ENCODE measurements around the gene ZNF83. TPM values are rescaled to one million over a fixed set of nuclear protein-coding genes. Genes with fewer than 3 reads are reported as not detected.
A peak's percentile ranks its signal among the peaks of the same experiment; 100 is the strongest.
"Not testable (repeated sequence)": the region's sequence is repeated elsewhere in the genome, so short reads cannot be mapped to it uniquely, and the experiment has no call there.

The ZNF83 gene
- total RNA-seq: 1 to 10 TPM; 2.8 to 8.0 (median 4.0) TPM

DNA sequence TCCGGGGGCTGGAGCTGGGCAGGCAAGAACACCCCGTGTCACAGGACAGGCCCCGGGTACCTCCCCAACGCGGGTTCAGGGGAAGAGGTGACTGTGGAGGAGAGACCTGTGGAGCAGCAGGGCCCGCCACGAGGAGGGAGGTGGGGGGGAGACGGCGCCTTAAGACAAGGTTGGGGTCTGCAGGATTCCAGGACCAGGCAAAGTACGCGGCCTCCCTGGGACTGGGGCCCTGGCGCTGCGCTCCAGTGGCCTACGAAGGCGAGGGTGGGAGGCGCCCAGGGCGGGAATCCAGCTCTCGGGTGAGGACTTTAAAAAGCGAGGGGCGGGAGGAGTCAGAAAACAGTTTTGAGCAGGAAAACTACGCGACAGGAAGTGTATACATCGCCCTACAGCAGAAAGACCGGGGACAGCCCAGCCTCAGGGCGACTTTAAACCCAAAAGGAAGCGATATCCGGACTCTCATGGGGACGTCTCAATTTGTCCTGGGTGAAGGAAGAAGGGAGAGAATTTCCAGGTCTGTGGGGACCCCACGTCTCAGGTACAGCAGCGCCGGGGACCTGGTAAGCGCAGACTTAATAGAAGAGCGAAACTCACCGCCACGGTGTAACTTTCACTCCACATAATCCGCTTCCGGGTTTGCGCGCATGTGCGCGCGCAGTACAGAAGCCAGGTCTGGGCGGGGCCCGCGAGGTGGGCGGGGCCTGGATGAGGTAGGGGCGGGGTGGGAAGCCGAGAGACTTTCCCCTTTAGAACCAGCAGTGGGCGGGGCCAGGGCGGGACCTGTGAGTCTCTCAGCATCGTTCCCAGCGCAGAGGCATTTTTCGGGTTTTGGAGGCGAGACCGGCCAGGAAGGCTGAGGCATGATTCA is at the start of gene ZNF83:
Gene ZNF83, minus strand, starts transcription at position 638 of the 868 bp plus-strand sequence.
- H3K9me3 ChIP-seq: no peaks in the 10 kb centered on the region
- H3K27ac ChIP-seq: peak within 1 kb of the TSS; percentile 61 to 77 (median 67)
- no peaks in the 10 kb centered on the region for H3K36me3 ChIP-seq
- intact Hi-C loops (cut with DNase I; ENCODE audit: low total_unique reads): loop anchor here (2.0 kb wide), 2 partner anchors 37 to 53 kb away; no protein-coding TSS in a partner anchor
- H3K4me3 ChIP-seq: peak within 1 kb of the TSS; percentile 62 to 74 (median 72)
- TF ChIP-seq, protein P1, sequence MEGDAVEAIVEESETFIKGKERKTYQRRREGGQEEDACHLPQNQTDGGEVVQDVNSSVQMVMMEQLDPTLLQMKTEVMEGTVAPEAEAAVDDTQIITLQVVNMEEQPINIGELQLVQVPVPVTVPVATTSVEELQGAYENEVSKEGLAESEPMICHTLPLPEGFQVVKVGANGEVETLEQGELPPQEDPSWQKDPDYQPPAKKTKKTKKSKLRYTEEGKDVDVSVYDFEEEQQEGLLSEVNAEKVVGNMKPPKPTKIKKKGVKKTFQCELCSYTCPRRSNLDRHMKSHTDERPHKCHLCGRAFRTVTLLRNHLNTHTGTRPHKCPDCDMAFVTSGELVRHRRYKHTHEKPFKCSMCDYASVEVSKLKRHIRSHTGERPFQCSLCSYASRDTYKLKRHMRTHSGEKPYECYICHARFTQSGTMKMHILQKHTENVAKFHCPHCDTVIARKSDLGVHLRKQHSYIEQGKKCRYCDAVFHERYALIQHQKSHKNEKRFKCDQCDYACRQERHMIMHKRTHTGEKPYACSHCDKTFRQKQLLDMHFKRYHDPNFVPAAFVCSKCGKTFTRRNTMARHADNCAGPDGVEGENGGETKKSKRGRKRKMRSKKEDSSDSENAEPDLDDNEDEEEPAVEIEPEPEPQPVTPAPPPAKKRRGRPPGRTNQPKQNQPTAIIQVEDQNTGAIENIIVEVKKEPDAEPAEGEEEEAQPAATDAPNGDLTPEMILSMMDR (IDR thresholded peaks at IDR 0.05 in 4 of 5, conservative IDR thresholded peaks at IDR 0.05 in 1 of 5): no peak
- TF ChIP-seq POLR2A (IDR thresholded peaks at IDR 0.05): peak in 1 of 2 donors; percentile 13
- ATAC-seq: peak; percentile 90 to 95
- in situ Hi-C loops (cut with MboI; ENCODE audit: low sequenced_read_pairs in 4 of 4): no loop called here
- H3K4me1 ChIP-seq: peaks cover 0 to 11% of the 10 kb centered on the region in 2 donors
- DNase-seq: peak; percentile 80 to 82
- peaks cover 0 to 6% (median 4%) of the 10 kb centered on the region in 3 donors for H3K27me3 ChIP-seq

DNA sequence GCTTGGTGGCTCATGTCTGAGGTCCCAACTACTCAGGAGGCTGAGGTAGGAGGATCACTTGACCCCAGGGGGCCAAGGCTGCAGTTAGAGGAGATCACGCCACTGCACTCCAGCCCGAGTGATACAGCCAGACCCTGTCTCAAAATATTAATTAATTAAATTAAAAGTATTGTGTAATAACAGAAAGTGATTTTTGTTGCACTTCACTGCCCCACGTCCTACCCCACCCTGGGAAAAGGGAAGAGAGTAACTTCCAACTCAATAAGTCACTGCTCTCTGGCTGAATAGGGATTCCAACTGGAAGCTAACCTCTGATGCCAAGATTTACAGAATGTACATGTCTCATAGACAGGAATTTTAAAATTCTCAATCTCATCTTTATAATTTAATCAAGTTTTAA is 49.5 kb upstream of the ZNF83 start:
- Histone ChIP-seq H3K36me3 (no peaks in the 10 kb centered on the region), H3K4me1 (peaks cover 3 to 8% of the 10 kb centered on the region in 2 donors), H3K9me3 (no peaks in the 10 kb centered on the region), H3K27me3 (peaks cover 0 to 6% (median 3%) of the 10 kb centered on the region in 3 donors), H3K27ac (no peak overlapping the region), H3K4me3 (no peak overlapping the region)
- TF ChIP-seq, protein P1 (IDR thresholded peaks at IDR 0.05 in 4 of 5, conservative IDR thresholded peaks at IDR 0.05 in 1 of 5): no peak
- no peak for TF ChIP-seq POLR2A (IDR thresholded peaks at IDR 0.05)
- in situ Hi-C loops (cut with MboI; ENCODE audit: low sequenced_read_pairs in 4 of 4): no loop called here
- intact Hi-C loops (cut with DNase I; ENCODE audit: low total_unique reads): no loop called here
- ATAC-seq (no peak), DNase-seq (no peak)

DNA sequence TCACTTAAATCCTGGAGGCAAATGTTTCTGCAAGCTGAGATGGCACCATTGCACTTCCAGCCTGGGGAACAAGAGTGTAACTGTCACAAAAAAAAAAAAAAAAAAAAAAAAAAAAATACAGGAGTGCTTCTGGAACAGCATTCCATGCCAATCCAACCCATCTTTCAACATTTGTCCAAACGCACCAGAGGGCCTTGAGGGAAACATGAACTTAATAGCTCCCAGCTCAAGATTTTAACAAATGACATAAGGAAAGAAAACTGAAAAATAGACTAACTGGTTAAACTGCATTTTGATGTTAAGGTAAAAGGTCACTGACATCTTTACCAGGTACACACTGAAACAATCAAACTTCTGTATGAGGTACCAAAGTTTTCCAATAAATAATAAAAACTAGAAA is 47.7 kb upstream of the ZNF83 start:
- ATAC-seq: no peak
- Histone ChIP-seq H3K27ac (no peak overlapping the region), H3K27me3 (peaks cover 0 to 6% (median 3%) of the 10 kb centered on the region in 3 donors), H3K9me3 (no peaks in the 10 kb centered on the region), H3K4me1 (peaks cover 0 to under 1% of the 10 kb centered on the region in 2 donors), H3K36me3 (no peaks in the 10 kb centered on the region), H3K4me3 (no peak overlapping the region)
- in situ Hi-C loops (cut with MboI; ENCODE audit: low sequenced_read_pairs in 4 of 4) (no loop called here), intact Hi-C loops (cut with DNase I; ENCODE audit: low total_unique reads) (no loop called here)
- DNase-seq: no peak
- TF ChIP-seq, protein P1 (IDR thresholded peaks at IDR 0.05 in 4 of 5, conservative IDR thresholded peaks at IDR 0.05 in 1 of 5): no peak
- no peak for TF ChIP-seq POLR2A (IDR thresholded peaks at IDR 0.05)

DNA sequence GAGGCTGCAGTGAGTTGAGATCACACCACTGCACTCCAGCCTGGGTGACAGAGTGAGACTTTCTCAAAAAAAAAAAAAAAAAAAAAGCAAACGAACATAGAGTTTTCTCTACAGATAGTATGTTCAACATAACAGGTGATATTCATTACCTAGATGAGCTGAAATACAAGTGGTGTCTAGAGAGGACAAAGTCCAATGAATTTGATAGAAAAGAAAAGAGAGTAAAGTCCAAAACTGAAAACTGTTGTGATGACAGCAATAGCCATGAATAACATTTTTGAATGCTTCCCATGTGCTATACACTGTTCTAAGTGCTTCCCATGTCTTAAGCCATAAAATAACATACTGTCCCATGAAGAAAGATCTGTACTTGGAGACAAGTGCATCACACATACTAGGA is 43.1 kb upstream of the ZNF83 start:
- not testable (repeated sequence) for H3K36me3 ChIP-seq

DNA sequence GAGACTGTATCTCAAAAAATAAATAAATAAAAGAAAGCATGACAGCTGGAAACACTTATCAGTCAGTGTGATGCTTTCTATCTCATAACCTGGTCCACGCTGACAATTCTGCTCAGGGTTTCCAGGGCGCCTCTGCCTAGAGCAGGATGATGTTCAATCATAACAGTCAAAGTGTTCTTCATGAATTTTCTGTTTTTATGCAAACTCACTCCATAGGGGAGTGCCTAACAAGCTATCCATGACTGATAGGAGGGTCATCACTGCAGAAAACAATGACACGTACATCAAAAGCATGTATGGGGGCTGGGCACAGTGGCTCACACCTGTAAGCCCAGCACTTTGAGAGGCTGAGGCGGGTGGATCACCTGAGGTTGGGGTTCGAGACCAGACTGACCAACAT is 41.4 kb upstream of the ZNF83 start:
- intact Hi-C loops (cut with DNase I; ENCODE audit: low total_unique reads): no loop called here
- in situ Hi-C loops (cut with MboI; ENCODE audit: low sequenced_read_pairs in 4 of 4): no loop called here
- Histone ChIP-seq H3K9me3 (no peaks in the 10 kb centered on the region), H3K27ac (no peak overlapping the region), H3K4me3 (no peak overlapping the region), H3K27me3 (no peaks in the 10 kb centered on the region), H3K36me3 (no peaks in the 10 kb centered on the region), H3K4me1 (no peaks in the 10 kb centered on the region)
- ATAC-seq (no peak), DNase-seq (no peak)
- TF ChIP-seq, protein P1 (IDR thresholded peaks at IDR 0.05 in 4 of 5, conservative IDR thresholded peaks at IDR 0.05 in 1 of 5): no peak
- no peak for TF ChIP-seq POLR2A (IDR thresholded peaks at IDR 0.05)

More for the DNA sequence above, 43.1 kb upstream of the ZNF83 start:
- DNase-seq; ATAC-seq; H3K4me3 ChIP-seq; intact Hi-C loops (cut with DNase I; ENCODE audit: low total_unique reads); H3K27me3 ChIP-seq; H3K4me1 ChIP-seq; in situ Hi-C loops (cut with MboI; ENCODE audit: low sequenced_read_pairs in 4 of 4); H3K9me3 ChIP-seq; H3K27ac ChIP-seq: not testable (repeated sequence)

DNA sequence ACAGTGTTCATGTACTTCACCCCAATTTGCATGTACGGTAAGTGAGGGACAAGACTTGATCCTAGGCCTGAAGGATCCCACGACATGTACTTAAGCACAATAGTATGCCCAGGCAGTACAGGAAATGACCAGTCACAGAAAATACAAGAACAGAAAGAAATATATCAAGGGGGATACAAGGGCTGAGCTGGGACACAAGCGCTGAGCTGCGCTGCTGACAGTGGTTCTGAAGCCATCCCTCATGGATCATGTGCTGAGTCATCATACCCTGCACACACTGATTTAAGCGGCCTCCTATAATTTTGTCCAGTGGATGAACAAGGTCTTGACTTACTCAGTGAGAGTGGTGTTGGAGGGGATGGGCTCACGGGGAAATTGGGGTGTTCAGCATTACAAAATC is 37.1 kb upstream of the ZNF83 start:
- ATAC-seq; H3K9me3 ChIP-seq; intact Hi-C loops (cut with DNase I; ENCODE audit: low total_unique reads); H3K27me3 ChIP-seq; H3K27ac ChIP-seq; H3K4me3 ChIP-seq; DNase-seq; H3K36me3 ChIP-seq; in situ Hi-C loops (cut with MboI; ENCODE audit: low sequenced_read_pairs in 4 of 4); H3K4me1 ChIP-seq: not testable (repeated sequence)

Measured in gastrocnemius medialis (tissue), 4 donors.